Erythroblast (primary cell): ENCODE results near the gene SHTN1.

Source experiments
- DNase-seq, 2 experiments: peaks; one replicate each; lab custom pipeline; 2025; lab: John Stamatoyannopoulos, UW
- GATA1 ChIP-seq: IDR thresholded peaks from 2 replicates; pipeline ENCODE4 v1.6.1; 2011; ENCODE audit warnings: low read depth, mild to moderate bottlenecking, control low read depth, low read length, moderate library complexity
- POLR2A ChIP-seq: IDR thresholded peaks from 2 replicates; pipeline ENCODE4 v1.6.1; 2011; ENCODE audit warnings: mild to moderate bottlenecking, low read length

SHTN1 gene

DNA sequence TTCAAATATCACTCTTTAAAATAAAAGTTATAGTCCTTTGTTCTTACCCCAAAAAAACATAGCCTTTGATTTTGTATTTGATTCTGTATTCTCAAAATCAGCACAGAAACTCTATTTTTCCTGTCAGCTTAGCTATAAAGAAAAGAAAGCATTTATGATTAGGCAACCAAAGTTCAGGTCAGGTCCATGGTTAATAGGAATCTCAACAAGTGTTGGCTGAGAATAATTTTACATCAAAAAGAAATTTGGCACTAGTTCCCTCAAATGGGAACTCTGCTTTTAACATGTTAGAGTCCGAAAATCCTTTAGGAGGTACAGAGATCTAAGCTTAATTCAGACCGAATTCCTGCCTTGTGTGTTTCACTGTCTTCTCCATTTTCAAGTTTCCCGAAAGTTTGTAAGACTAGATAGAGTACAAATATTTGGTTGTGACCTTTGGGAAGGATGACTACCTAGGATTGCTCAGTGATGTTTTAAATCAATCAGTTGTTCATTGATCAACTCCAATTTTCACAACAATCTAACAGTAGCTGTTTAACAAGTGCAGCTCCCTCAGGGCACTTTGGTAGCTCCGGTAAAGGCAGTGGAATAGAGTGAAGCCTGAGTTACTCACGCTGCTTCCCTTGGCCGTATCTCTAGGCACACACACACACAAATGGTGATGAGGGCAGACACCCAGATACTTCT lies 164.5 kb downstream of the SHTN1 start:
- no peak for DNase-seq
- TF ChIP-seq POLR2A (no peak), GATA1 (no peak)

DNA sequence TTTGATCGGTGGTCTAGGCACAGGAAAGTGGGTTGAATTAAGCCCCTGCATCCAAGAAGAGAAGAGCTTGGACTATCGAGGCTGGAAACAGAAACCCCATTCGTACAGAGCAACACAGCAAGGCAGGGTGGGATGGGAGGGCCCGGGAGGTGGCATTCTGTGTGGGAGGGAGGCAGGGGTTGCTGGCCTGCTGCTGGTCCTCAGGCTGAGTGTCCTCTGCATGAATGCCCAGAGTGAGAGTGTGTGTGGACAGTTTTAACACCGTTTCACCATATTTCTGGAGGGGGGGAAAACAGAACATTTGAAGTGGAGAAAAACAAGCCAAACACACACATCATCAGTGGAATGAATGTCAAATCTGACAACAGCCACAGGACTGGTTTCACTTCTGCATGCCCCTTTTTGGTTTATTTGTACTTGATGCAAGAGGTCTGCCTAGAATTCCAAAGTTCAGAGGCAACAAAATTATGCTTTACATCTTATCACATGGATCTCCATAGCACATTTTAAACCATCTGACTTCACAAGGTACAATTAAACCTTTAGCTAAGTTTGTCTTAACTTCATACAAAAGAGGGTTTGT lies 166.8 kb downstream of the SHTN1 start:
- TF ChIP-seq GATA1 (no peak), POLR2A (no peak)

DNA sequence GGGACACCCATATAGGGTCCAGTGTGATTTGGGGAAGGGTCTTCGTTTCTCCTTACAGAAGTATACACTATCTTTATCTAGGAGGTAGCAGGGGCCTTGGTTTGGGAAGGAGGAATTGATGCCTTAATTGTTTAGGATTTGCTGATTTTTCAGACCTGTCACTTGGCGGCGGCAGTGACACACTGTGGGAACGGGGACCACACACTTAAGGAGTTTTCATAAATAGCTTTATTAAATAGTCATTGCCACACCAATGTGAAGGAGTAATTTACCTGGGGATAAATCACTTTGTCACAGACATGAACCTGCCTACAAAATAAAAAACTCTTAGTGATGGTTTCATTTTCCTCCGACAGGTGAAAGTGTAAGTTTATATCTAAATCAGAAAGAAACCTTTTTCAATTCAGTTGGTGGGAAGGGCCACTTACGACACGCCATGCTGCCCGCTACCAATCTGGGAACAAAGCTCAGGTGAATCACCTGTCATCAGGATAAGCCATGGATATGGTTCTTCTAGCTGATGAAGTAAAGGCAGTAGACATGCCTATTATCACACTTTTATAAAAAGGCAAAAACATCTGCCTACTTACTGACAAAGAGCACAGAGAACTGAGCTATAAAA lies 168.0 kb downstream of the SHTN1 start:
- no peak for DNase-seq
- TF ChIP-seq GATA1 (no peak), POLR2A (no peak)

More for the DNA sequence above, 166.8 kb downstream of the SHTN1 start:
- DNase-seq: no peak

DNA sequence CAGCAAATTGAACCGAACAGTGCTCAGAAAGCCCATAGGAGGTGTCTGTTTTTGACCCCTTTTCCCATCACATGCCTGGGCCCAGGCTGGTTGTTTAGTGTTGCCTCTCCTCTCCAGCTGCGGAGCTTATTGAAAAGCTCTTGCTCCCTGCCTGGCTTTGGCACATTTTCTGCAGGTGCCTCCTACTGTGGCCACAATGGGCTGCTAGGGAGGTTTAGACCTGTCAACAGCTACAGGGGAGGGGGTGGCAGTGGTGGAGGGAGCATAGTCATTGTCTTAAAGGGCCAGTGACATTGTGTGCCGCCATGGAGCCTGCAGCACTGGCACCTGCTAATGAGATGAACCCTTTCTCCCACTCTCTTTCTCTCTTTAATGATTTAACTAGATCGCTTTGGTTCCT lies 168.9 kb downstream of the SHTN1 start:
- no peak for DNase-seq

DNA sequence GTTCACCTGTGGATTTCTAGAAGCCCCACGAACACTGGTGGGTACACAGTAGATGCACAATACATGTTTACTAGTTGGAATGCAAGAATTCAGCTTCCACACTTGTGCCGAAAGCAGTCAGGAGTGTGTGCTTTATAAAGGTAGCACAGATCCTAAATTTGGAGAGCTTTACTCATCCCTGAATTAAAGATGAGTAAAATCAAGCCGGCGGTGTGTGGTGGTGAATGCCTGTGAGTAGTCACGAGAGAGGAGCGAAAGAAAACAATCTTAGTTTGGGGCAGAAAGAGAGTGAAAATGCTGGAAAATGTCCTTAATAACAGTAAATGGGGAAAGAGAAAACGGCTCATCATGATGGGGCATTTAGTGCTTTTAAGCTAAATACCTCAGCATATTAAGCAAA lies 169.3 kb downstream of the SHTN1 start:
- DNase-seq: no peak
- TF ChIP-seq GATA1 (no peak), POLR2A (no peak)

More for the DNA sequence above, 168.9 kb downstream of the SHTN1 start:
- TF ChIP-seq GATA1 (no peak), POLR2A (no peak)

DNA sequence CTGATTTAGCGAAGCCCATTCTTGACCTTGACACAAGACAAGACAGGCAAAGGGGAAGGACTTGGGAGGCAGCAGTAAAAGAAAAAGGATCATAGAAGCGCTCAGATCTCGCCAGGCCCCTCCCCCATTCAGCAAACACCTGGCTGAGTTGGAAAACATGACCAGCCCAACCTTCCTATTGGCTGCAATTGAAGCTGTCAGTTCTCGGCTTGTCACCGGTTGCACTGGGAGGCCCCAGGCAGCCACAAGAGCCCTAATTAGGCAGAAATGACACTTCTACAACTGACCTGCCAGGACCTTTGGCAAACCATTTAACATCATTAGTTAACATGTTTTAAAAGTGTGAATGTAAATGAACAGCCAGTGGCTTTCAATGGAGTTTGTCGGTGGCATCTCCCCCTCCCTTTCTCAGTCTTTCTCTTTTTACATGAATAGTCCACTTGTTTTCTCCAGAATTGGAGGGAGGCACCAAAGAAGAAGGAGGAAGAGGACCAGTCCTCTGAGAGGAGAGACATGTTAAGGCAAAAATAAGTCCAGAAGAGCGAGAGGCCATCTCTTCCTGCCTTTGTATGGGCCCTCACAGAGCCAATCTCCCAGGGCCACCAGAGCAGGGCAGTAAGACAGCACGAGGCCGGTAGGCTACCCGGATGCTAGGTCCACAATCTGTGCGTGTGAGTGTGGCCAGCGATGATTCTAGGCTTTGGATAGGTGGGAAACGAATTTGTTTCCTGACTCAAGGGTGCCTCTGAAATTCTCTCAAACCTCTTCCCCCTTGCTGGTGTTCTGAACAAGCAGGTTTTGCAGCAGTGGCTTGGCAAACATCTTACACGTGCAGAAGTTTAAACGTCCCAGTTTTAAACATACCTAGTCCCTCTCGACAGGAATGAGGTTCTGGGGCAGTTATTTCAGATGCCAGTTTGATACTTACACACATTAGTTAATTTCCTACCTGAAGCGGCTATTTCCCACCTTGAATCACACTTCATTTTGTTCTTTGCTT lies 170.7 kb downstream of the SHTN1 start:
- TF ChIP-seq POLR2A (no peak), GATA1 (no peak)
- DNase-seq: no peak

DNA sequence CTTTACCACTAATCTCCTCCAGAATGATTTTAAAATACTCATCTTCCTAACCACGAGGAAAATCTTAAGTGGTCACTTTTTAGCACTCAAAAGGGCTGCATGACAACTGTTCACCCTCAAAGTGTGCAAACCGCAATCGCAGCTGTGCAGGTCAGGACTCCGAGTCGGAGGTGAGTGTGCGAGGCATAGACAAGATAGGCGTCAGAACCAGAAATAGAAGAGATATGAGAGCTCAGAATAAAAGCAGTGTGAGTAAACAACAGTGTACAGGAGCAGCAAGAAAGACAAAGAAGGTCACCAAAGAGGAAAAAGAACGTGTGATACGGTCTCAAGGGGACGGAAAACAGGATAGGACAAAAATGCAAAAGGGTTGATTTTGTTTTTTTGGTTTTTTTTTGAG lies 173.2 kb downstream of the SHTN1 start:
- TF ChIP-seq POLR2A: no peak
- TF ChIP-seq GATA1: no peak
- DNase-seq: no peak
